BLaER1 treated with 17β-estradiol and CSF1 and Interleukin-3, amounts not matched to agents 10 nM and 100 nM (cell line): Measurements from ENCODE around the gene AEN.

Experiments
- H3K27ac ChIP-seq, 11 experiments: shearing (Covaris generic); formaldehyde crosslinking; 2 replicates each; pipeline ENCODE4 v1.8.1; 2022
- H3K27me3 ChIP-seq, 11 experiments: shearing (Covaris generic); formaldehyde crosslinking; 2 replicates each; pipeline ENCODE4 v1.8.1; 2022
- H3K36me3 ChIP-seq, 11 experiments: shearing (Covaris generic); formaldehyde crosslinking; 2 replicates each; pipeline ENCODE4 v1.8.1; 2022
- H3K4me1 ChIP-seq, 10 experiments: shearing (Covaris generic); formaldehyde crosslinking; 2 replicates each; pipeline ENCODE4 v1.8.1; 2022
- H3K4me2 ChIP-seq, 11 experiments: shearing (Covaris generic); formaldehyde crosslinking; 2 replicates each; pipeline ENCODE4 v1.8.1; 2022
- H3K4me3 ChIP-seq, 10 experiments: shearing (Covaris generic); formaldehyde crosslinking; 2 replicates each; pipeline ENCODE4 v1.8.1; 2022
- H3K9ac ChIP-seq, 11 experiments: shearing (Covaris generic); formaldehyde crosslinking; 2 replicates each; pipeline ENCODE4 v1.8.1; 2022
- H3K9me3 ChIP-seq, 11 experiments: shearing (Covaris generic); formaldehyde crosslinking; replicated peaks in 1 of 11; 2 replicates each; pipeline ENCODE4 v1.8.1; 2022
- H4K20me1 ChIP-seq, 11 experiments: shearing (Covaris generic); formaldehyde crosslinking; 2 replicates each; pipeline ENCODE4 v1.8.1; 2022
- Cebpa-rat ChIP-seq, 11 experiments: shearing (Covaris generic); IDR thresholded peaks; 2 replicates each; pipeline ENCODE4 v1.8.1; 2022

The AEN gene

GRCh38 chr15:88619796-88620195 lies 1.3 kb upstream of the AEN start:
- Histone ChIP-seq H3K4me2 (no peak overlapping the region), H3K9me3 (no peaks in the 10 kb centered on the region), H3K4me1 (peaks cover 25 to 34% (median 31%) of the 10 kb centered on the region in 10 experiments), H3K9ac (no peak overlapping the region), H4K20me1 (peaks cover 16 to 32% (median 30%) of the 10 kb centered on the region in 11 experiments; a peak in 21 of 22 replicates), H3K4me3 (no peak overlapping the region), H3K27me3 (no peaks in the 10 kb centered on the region), H3K36me3 (peaks cover 0 to 15% (median 10%) of the 10 kb centered on the region in 11 experiments; a peak in 15 of 22 replicates), H3K27ac (no peak overlapping the region)
- no peak for TF ChIP-seq Cebpa-rat (IDR thresholded peaks at IDR 0.05)

- Histone ChIP-seq H3K9me3 (no peaks in the 10 kb centered on the region), H4K20me1 (peaks cover 26 to 54% (median 51%) of the 10 kb centered on the region in 11 experiments; a peak in 21 of 22 replicates), H3K4me2 (peak overlapping the region; percentile 87 to 99 (median 92)), H3K9ac (peak overlapping the region; percentile 89 to 100 (median 95)), H3K27me3 (no peaks in the 10 kb centered on the region), H3K4me3 (peak overlapping the region; percentile 76 to 99 (median 93)), H3K36me3 (peaks cover 9 to 35% (median 29%) of the 10 kb centered on the region in 11 experiments), H3K27ac (peak overlapping the region; percentile 74 to 100 (median 97)), H3K4me1 (peaks cover 37 to 52% (median 46%) of the 10 kb centered on the region in 10 experiments)
- TF ChIP-seq Cebpa-rat (IDR thresholded peaks at IDR 0.05): peak in 8 of 11 experiments; percentile 20 to 75 (median 53); a peak in 8 of 22 replicates
Measured at GRCh38 chr15:88621789-88622604, 857 bp downstream of the AEN start.

GRCh38 chr15:88622605-88622975 lies 1.4 kb downstream of the AEN start:
- Histone ChIP-seq H3K4me1 (peaks cover 37 to 58% (median 52%) of the 10 kb centered on the region in 10 experiments), H4K20me1 (peaks cover 32 to 60% (median 57%) of the 10 kb centered on the region in 11 experiments; a peak in 21 of 22 replicates)
- TF ChIP-seq Cebpa-rat (IDR thresholded peaks at IDR 0.05): no peak; a peak in 1 of 22 replicates

GRCh38 chr15:88623061-88623460 lies 1.9 kb downstream of the AEN start:
- peak overlapping the region; percentile 87 to 99 (median 92) for H3K4me2 ChIP-seq
- peaks cover 20 to 46% (median 40%) of the 10 kb centered on the region in 11 experiments for H3K36me3 ChIP-seq
- H4K20me1 ChIP-seq: peaks cover 33 to 64% (median 62%) of the 10 kb centered on the region in 11 experiments; a peak in 21 of 22 replicates
- peak overlapping the region; percentile 89 to 100 (median 95) for H3K9ac ChIP-seq
- H3K4me1 ChIP-seq: peaks cover 37 to 62% (median 55%) of the 10 kb centered on the region in 10 experiments
- H3K27me3 ChIP-seq: no peaks in the 10 kb centered on the region
- H3K27ac ChIP-seq: peak overlapping the region; percentile 4 to 100 (median 97); a peak in 20 of 22 replicates
- no peak for TF ChIP-seq Cebpa-rat (IDR thresholded peaks at IDR 0.05)
- no peaks in the 10 kb centered on the region for H3K9me3 ChIP-seq
- H3K4me3 ChIP-seq: peak overlapping the region; percentile 76 to 99 (median 93); a peak in 18 of 20 replicates

More at GRCh38 chr15:88622605-88622975, 1.4 kb downstream of the AEN start:
- no peaks in the 10 kb centered on the region for H3K9me3 ChIP-seq
- H3K27me3 ChIP-seq: no peaks in the 10 kb centered on the region
- peak overlapping the region; percentile 4 to 100 (median 97); a peak in 20 of 22 replicates for H3K27ac ChIP-seq
- H3K36me3 ChIP-seq: peaks cover 15 to 41% (median 35%) of the 10 kb centered on the region in 11 experiments
- peak overlapping the region; percentile 87 to 99 (median 92) for H3K4me2 ChIP-seq
- H3K4me3 ChIP-seq: peak overlapping the region; percentile 76 to 99 (median 93)
- H3K9ac ChIP-seq: peak overlapping the region; percentile 89 to 100 (median 95)

- H3K27me3 ChIP-seq: no peaks in the 10 kb centered on the region
- H3K4me2 ChIP-seq: peak overlapping the region; percentile 87 to 99 (median 92)
- H3K9ac ChIP-seq: peak overlapping the region; percentile 89 to 100 (median 95); a peak in 20 of 22 replicates
- peak overlapping the region in 9 of 10 experiments; percentile 76 to 99 (median 94); a peak in 17 of 20 replicates for H3K4me3 ChIP-seq
- peaks cover 26 to 52% (median 45%) of the 10 kb centered on the region in 11 experiments for H3K36me3 ChIP-seq
- H3K27ac ChIP-seq: peak overlapping the region in 9 of 11 experiments; percentile 90 to 100 (median 98); a peak in 20 of 22 replicates
- no peak for TF ChIP-seq Cebpa-rat (IDR thresholded peaks at IDR 0.05)
- H3K9me3 ChIP-seq: no peaks in the 10 kb centered on the region
- peaks cover 37 to 68% (median 61%) of the 10 kb centered on the region in 10 experiments for H3K4me1 ChIP-seq
- peaks cover 33 to 70% (median 67%) of the 10 kb centered on the region in 11 experiments; a peak in 21 of 22 replicates for H4K20me1 ChIP-seq
Measured at GRCh38 chr15:88623632-88624031, 2.5 kb downstream of the AEN start.

GRCh38 chr15:88624156-88624970 lies 3.2 kb downstream of the AEN start:
- Histone ChIP-seq H3K4me2 (peak overlapping the region; percentile 87 to 99 (median 92)), H4K20me1 (peaks cover 33 to 78% (median 75%) of the 10 kb centered on the region in 11 experiments; a peak in 21 of 22 replicates), H3K27ac (peak overlapping the region; percentile 21 to 100 (median 96); a peak in 21 of 22 replicates), H3K4me3 (peak overlapping the region; percentile 32 to 99 (median 91); a peak in 18 of 20 replicates), H3K4me1 (peaks cover 38 to 75% (median 67%) of the 10 kb centered on the region in 10 experiments), H3K9me3 (no peaks in the 10 kb centered on the region), H3K9ac (peak overlapping the region; percentile 89 to 100 (median 95); a peak in 21 of 22 replicates), H3K27me3 (no peaks in the 10 kb centered on the region), H3K36me3 (peaks cover 33 to 59% (median 53%) of the 10 kb centered on the region in 11 experiments)
- no peak for TF ChIP-seq Cebpa-rat (IDR thresholded peaks at IDR 0.05)

- Histone ChIP-seq H3K27ac (peak overlapping the region in 10 of 11 experiments; percentile 46 to 100 (median 97); a peak in 19 of 22 replicates), H3K4me2 (peak overlapping the region; percentile 87 to 99 (median 92)), H3K9me3 (no peaks in the 10 kb centered on the region), H3K4me1 (peaks cover 45 to 82% (median 74%) of the 10 kb centered on the region in 10 experiments), H3K36me3 (peaks cover 40 to 66% (median 59%) of the 10 kb centered on the region in 11 experiments), H3K4me3 (peak overlapping the region; percentile 32 to 99 (median 91); a peak in 16 of 20 replicates), H3K9ac (peak overlapping the region; percentile 55 to 100 (median 95); a peak in 21 of 22 replicates), H4K20me1 (peaks cover 33 to 84% (median 81%) of the 10 kb centered on the region in 11 experiments; a peak in 21 of 22 replicates), H3K27me3 (no peaks in the 10 kb centered on the region)
- no peak for TF ChIP-seq Cebpa-rat (IDR thresholded peaks at IDR 0.05)
Measured at GRCh38 chr15:88624971-88625490, 3.9 kb downstream of the AEN start.
